HG03457 (cell line): ENCODE results near the gene CRABP2.

ENCODE experiments used
- ATAC-seq: cut with Tn5 transposase; IDR thresholded peaks from one replicate; pipeline ENCODE4 v1.9.1; 2021; ENCODE audit warnings: moderate number of reproducible peaks; ENCODE audit not compliant: unreplicated experiment

The CRABP2 gene

GRCh38 chr1:156709757-156710489 lies 4.5 kb upstream of the CRABP2 start:
- no peak for ATAC-seq

- ATAC-seq, result no peak
Measured at GRCh38 chr1:156709031-156709430, 3.6 kb upstream of the CRABP2 start.

GRCh38 chr1:156708218-156708661 lies 2.9 kb upstream of the CRABP2 start:
- no peak for ATAC-seq

GRCh38 chr1:156707417-156708217 lies 2.2 kb upstream of the CRABP2 start:
- no peak for ATAC-seq

GRCh38 chr1:156706657-156707416 lies 1.5 kb upstream of the CRABP2 start:
- ATAC-seq, result no peak

- no peak for ATAC-seq
Measured at GRCh38 chr1:156705918-156706656, 704 bp upstream of the CRABP2 start.

GRCh38 chr1:156704930-156705320 lies 458 bp downstream of the CRABP2 start:
- ATAC-seq, result no peak

- ATAC-seq, result no peak
Measured at GRCh38 chr1:156704166-156704711, 1.1 kb downstream of the CRABP2 start.

GRCh38 chr1:156703741-156704140 lies 1.6 kb downstream of the CRABP2 start:
- no peak for ATAC-seq

- no peak for ATAC-seq
Measured at GRCh38 chr1:156703336-156703735, 2.0 kb downstream of the CRABP2 start.

GRCh38 chr1:156700736-156701531 lies 4.4 kb downstream of the CRABP2 start:
- no peak for ATAC-seq

- ATAC-seq, result no peak
Measured at GRCh38 chr1:156698995-156699394, 6.4 kb downstream of the CRABP2 start.

- no peak for ATAC-seq
Measured at GRCh38 chr1:156697481-156697880, 7.9 kb downstream of the CRABP2 start.

- no peak for ATAC-seq
Measured at GRCh38 chr1:156696755-156697154, 8.6 kb downstream of the CRABP2 start.

GRCh38 chr1:156694690-156694962 lies 10.8 kb downstream of the CRABP2 start:
- ATAC-seq, result no peak

GRCh38 chr1:156693848-156694689 lies 11.3 kb downstream of the CRABP2 start:
- ATAC-seq, result no peak

GRCh38 chr1:156692925-156693847 lies 12.2 kb downstream of the CRABP2 start:
- ATAC-seq, result no peak

GRCh38 chr1:156692441-156692924 lies 12.9 kb downstream of the CRABP2 start:
- ATAC-seq, result no peak
